Spinal cord (tissue), 10 donors: ENCODE measurements around the gene CHAF1A. TPM values are rescaled to one million over a fixed set of nuclear protein-coding genes. Genes with fewer than 3 reads are reported as not detected.

Experiments
- DNase-seq, 6 donors: peaks; one replicate each; pipeline versions ENCODE4 v3.0.0 to v3.0.0-alpha.2; 2013 to 2015; ENCODE audit warnings: low spot score in 6 of 6, low read depth in 4 of 6
- H3K27ac ChIP-seq: one replicate; pipeline ENCODE4 v1.5.1; 2013; ENCODE audit warnings: low read depth, low read length, control low read depth
- H3K27me3 ChIP-seq: one replicate; pipeline ENCODE4 v1.6.1; 2013; ENCODE audit warnings: low read length; ENCODE audit not compliant: control insufficient read depth, insufficient read depth
- H3K36me3 ChIP-seq: one replicate; pipeline ENCODE4 v1.6.1; 2013; ENCODE audit warnings: low read length; ENCODE audit not compliant: control insufficient read depth, insufficient read depth
- H3K4me1 ChIP-seq: one replicate; pipeline ENCODE4 v1.6.1; 2013; ENCODE audit warnings: low read length; ENCODE audit not compliant: control insufficient read depth, insufficient read depth
- H3K4me3 ChIP-seq: one replicate; pipeline ENCODE4 v1.5.1; 2013; ENCODE audit warnings: low read depth, low read length, control low read depth
- H3K9me3 ChIP-seq: one replicate; pipeline ENCODE4 v1.6.1; 2013; ENCODE audit warnings: low read length; ENCODE audit not compliant: control insufficient read depth, insufficient read depth
- WGBS: methylation state at CpG from one replicate; pipeline ENCODE4 v1.1.5; 2013; ENCODE audit warnings: missing lambda C conversion rate; ENCODE audit not compliant: insufficient coverage; 5-methylcytosine and 5-hydroxymethylcytosine counted together
- polyA plus RNA-seq, 2 donors: library from polyadenylated mRNA; unstranded; fragments of 120-200 nt; gene quantifications; one replicate each; pipeline ENCODE4 v1.2.1, GENCODE V29; 2013; ENCODE audit not compliant: insufficient read length in 2 of 2
- total RNA-seq, 2 donors: library from RNA; depleted of rRNA in 1 of 2; stranded (reverse); fragments of 120-200 nt in 1 of 2; fragments of >200 nt in 1 of 2; gene quantifications; one replicate each; pipeline versions ENCODE4 v1.2.3 to v1.2.4, GENCODE V29; 2013 to 2014
- donor health status: healthy.

Gene CHAF1A
- total and polyA plus RNA-seq, 4 donors, result 6.2 to 16.9 (median 11.7) TPM

DNA sequence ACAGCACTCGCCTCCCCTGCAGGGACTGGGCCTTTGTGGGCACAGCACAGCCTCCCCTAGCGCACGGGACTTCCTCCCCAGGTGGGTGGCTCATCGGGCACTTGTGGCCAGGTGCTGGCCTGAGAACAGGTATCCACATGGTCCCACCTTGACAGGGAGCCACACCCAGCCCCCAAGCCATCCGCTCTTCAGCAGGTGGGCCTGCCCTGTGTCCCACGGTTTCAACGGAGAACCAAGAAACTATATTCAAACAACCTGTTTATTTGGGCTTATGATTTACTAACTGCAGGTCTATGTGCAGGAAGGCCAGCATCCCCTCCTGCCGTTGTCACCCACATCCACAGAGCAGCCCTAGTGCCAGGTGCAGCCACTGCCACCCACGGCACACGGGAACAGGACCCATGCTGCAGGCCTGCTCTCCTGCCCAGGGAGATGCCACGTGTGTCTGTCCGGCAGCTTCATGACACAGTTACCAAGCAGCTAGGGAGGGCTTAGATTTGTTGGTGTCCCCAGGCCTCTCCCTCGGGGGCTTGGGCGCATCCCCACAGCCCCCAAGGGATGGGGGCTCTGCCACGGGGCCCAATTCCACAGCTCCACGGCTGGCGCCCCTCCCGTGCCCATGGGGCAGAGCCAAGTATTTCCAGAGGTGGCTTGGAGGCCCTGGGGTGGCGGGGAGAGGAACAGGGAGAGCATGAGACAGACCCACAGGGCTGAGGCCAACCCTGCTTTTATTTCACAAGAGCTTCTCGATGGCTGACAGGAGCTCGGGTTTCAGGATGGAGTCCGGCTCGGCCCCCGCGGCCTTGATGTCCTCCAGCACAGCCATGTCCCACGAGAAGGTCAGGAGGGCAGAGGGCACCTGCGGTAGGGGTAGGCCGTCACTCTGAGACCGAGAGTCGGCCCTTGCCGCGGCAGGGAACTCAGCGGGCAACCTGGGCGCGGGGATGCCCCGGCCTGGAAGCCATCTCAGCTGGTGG is 42.6 kb downstream of the CHAF1A start:
- DNase-seq, result no peak
- peaks cover 88% of the 10 kb centered on the region for H3K36me3 ChIP-seq

DNA sequence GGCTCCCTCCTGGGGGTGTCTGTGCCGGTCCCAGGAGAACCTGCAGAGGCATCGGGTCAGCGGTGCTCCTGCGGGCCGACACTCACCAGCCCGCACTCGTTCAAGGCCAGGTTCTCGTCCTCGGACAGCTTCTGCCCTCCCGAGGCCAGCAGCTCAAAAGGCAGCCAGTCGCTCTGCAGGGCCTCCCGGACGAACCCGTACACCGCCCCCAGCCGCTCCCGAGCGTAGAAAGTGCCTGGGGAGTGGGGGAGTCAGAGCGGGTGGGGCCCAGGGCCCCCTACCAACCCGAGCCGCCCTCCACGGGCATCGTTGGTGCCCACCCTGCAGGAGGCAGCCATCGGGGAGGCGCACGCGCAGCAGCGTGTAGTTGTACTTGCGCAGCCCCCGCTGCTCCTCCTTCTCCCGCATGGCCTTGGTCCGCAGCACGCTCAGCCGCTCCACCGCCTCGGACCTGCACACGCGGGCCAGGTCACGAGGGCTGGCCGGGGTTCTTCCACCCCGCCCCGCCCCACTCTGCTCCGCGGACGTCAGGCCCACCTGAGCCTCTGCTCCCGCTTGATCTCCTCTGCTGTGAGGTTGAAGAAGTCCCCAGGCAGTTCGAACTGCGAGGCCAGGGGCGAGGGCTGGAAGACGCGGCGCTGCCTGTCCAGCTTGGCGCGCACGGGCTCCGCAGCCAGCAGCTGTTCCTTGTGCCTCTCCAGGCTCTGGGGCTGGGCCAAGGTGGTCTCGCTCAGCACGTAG is 43.7 kb downstream of the CHAF1A start:
- H3K27ac ChIP-seq, result no peak overlapping the region
- 87% methylated on average over 53 of the region's 58 CpGs for WGBS
- no peak overlapping the region for H3K4me3 ChIP-seq
- no peaks in the 10 kb centered on the region for H3K27me3 ChIP-seq
- no peak for DNase-seq
- H3K9me3 ChIP-seq, result no peaks in the 10 kb centered on the region
- peaks cover 90% of the 10 kb centered on the region for H3K36me3 ChIP-seq
- peaks cover 21% of the 10 kb centered on the region for H3K4me1 ChIP-seq

More for the DNA sequence above, 42.6 kb downstream of the CHAF1A start:
- Histone ChIP-seq H3K27ac (no peak overlapping the region), H3K9me3 (no peaks in the 10 kb centered on the region), H3K27me3 (no peaks in the 10 kb centered on the region), H3K4me1 (peaks cover 21% of the 10 kb centered on the region), H3K4me3 (no peak overlapping the region)
- 86% methylated on average over 35 of the region's 36 CpGs for WGBS

DNA sequence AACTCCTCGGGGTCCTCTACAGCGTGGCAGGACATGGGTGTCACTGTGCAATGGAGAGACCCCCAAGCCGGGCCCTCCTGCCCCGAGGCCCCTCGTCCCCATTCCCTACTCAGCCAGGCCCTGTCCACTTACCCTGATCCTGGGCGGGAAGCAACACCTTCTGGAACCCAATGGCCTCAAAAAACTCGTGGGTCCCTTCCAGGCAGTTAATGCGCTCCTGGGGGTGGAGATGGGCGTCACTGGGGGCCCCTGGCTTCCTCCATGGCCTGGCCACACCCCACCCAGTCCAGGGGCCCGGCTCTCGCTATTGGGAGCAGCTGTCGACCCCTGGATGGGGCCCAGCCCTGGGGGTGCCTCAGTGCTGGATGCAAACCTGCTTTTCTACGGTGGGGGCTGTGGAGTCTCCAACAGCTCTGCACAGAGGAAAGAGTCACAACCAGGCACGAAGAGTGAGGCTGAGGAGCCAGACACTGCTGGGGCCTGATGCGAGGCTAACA is 44.3 kb downstream of the CHAF1A start:
- Histone ChIP-seq H3K36me3 (peaks cover 95% of the 10 kb centered on the region), H3K4me3 (no peak overlapping the region), H3K9me3 (no peaks in the 10 kb centered on the region), H3K27me3 (no peaks in the 10 kb centered on the region), H3K27ac (no peak overlapping the region), H3K4me1 (peaks cover 21% of the 10 kb centered on the region)
- DNase-seq, result no peak
- WGBS, result 86% methylated on average over 13 of the region's 15 CpGs

DNA sequence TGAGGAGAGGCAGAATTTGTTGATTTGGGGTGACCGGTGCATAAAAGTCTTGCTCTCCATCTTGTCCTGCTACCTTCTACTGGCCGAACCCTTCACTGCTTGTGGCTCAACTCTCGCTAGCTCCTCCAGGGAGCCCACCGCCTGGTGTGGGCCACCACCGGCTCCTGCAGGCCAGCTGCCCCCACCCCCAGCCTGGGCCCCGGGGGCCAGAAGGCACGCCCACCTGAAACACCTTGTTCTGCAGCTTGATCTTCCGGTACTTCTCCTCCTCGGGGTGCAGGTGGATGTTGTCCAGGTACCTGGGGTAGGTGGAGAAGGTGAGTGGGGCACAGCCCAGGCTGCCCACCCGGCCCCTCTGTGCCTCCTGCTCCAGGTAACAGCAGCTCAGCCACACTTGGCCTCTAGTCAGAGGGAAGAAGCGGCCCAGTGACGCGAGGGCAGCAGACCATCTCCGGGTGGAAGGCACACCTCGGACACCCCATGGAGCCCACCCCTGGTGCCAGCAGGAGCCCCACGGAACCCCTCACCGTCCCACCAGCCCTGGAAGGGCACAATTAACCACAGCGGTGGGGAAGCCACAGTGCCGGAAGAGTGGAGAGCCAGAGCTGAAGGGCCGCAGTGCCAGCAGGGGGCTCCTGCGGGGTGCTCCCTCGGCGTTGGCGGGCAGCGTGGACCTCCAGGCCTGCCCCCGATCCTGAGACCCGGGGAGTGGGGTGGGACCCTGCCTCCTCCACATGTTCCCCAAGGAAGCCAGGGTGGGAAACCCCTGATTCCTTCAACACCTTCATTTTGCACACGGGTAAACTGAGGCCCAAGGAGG is 45.1 kb downstream of the CHAF1A start:
- no peaks in the 10 kb centered on the region for H3K27me3 ChIP-seq
- H3K4me3 ChIP-seq, result no peak overlapping the region
- 93% methylated on average over 25 of the region's 28 CpGs for WGBS
- peaks cover 96% of the 10 kb centered on the region for H3K36me3 ChIP-seq
- H3K4me1 ChIP-seq, result peaks cover 18% of the 10 kb centered on the region
- DNase-seq, result no peak
- no peak overlapping the region for H3K27ac ChIP-seq
- H3K9me3 ChIP-seq, result no peaks in the 10 kb centered on the region

DNA sequence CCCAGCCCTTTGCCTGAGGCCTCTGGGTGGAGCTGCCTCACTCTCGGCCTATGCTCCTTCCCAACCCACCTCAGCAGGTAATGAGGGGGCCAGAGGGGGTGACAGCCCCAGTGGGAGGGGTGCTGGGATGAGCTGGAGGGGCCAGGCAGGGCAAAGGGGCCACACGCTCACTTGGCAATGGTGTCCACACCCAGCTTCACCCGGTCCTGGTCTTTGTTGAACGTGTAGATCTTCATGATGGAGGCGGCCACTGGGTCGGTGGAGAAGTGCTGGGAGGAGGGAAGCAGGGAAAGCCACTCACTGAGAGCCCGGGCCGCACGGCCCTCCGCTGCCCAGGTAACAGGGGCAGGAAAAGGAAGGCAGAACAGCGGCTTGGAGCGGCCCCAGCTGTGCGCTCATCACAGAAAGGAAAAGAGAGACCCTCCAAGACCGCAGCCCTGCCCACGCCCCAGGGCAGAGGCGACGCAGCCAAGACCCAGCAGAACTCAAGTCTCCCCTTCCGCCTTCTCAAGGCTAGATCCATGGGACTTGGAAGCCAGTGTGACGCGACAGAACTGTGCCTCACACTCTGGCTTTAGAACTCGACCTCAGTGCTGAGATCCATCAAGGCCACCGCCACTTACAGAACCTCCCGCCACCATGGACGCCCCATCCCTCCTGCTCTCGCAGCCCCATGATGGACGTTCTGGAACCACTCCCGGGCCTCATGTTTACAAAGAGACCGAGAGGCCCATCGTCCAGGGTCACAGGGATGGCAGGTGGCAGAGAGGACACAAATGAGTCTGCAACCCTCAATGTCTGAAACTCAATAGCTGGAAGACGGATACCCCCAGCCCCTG is 45.9 kb downstream of the CHAF1A start:
- Histone ChIP-seq H3K9me3 (no peaks in the 10 kb centered on the region), H3K36me3 (peaks cover 97% of the 10 kb centered on the region), H3K27ac (no peak overlapping the region), H3K4me3 (no peak overlapping the region), H3K4me1 (peaks cover 16% of the 10 kb centered on the region), H3K27me3 (no peaks in the 10 kb centered on the region)
- 87% methylated on average over 27 of the region's 30 CpGs for WGBS
- no peak for DNase-seq

DNA sequence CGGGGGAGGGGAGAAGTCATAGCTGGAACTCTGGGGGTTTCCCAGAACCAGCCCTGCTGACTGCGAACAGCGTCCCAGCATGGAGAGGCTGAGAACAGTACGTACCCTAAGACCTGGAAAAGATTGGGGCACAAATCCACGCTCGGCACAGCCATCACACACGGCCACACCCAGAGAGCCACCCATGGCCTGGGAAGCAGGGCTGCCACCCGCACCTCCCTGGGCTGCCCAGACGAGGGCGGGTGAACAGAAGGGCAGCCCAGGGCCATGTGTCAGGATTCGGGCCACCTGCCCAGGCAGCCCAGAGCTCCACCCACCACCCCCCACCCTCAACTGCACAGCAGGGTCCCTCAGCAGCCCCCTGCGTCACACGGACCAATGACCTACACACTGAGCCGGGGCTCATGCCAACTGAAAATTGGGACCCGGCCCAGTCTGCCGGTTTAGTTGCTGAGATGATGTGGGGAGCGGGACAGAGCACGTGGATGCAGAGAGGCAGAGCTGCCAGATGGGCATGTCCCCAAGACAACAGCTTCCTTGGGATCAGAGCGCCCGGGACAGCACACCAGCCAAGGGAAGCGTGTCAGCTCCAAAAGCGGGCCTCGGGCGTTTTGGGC is 46.7 kb downstream of the CHAF1A start:
- Histone ChIP-seq H3K9me3 (no peaks in the 10 kb centered on the region), H3K36me3 (peaks cover 97% of the 10 kb centered on the region), H3K4me3 (no peak overlapping the region), H3K27ac (no peak overlapping the region), H3K27me3 (no peaks in the 10 kb centered on the region), H3K4me1 (peaks cover 16% of the 10 kb centered on the region)
- peak in 3 of 6 donors; percentile 19 to 93 (median 74) for DNase-seq
- 62% methylated on average over 23 of the region's 24 CpGs for WGBS

DNA sequence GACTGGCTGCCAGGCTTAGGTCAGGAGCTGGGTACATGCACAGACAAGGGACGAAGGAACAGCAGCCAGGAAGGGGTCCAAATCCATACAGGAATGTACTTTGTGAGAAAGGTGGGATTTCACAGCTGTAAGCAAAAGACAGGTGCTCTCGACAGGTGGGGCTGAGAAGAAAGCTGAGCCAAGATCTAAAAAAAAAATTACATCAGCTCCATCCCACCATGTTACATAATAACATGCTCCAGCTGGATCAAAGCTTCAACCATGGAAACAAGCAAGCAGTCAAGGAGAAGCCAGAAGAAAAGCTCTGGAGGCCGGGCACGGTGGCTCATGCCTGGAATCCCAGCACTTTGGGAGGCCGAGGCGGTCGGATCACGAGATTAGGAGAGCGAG is 47.2 kb downstream of the CHAF1A start:
- peaks cover 16% of the 10 kb centered on the region for H3K4me1 ChIP-seq
- WGBS, result 87% methylated on average over 9 of the region's 9 CpGs
- DNase-seq, result no peak
- H3K27me3 ChIP-seq, result no peaks in the 10 kb centered on the region
- no peak overlapping the region for H3K4me3 ChIP-seq
- H3K9me3 ChIP-seq, result no peaks in the 10 kb centered on the region
- peaks cover 97% of the 10 kb centered on the region for H3K36me3 ChIP-seq
- H3K27ac ChIP-seq, result no peak overlapping the region

DNA sequence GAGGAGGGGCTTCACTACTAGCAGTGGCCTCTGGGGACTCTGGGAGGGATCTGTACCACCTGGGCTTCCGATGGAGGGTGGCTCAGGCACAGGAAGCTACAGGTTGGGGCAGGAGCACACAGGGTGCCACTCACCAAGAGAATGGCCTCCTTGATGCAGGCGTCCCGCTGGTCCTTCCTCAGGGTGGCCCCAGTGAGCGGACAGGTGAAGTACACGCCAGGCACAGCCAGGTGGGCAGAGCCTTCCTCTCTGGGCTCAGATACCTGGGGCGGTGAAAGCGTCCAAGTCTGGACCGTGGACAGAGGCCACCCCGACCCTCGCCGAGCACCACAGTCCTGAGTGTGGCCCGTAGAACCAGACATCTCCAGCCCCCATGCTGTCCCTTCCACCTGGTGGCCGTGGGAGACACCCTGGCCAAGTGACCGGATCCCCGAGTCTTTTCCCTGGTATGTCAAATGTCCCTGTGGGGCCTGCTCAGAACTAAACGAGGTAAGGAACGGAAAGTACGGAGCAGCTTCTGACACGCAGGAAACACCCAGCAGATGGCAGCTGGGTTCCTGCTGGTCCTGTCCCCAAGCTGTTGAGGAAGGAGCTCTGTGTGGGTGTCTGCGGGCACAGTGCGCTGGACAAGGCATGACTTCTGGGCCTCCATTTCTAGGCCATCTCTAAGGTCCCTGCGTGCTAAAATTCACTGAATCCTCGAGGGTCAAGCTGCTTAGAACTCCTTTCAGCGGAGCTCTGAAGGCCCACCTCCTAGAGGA is 50.0 kb downstream of the CHAF1A start:
- H3K9me3 ChIP-seq, result no peaks in the 10 kb centered on the region
- H3K4me1 ChIP-seq, result peaks cover 36% of the 10 kb centered on the region
- no peak for DNase-seq
- H3K27me3 ChIP-seq, result no peaks in the 10 kb centered on the region
- WGBS, result 88% methylated on average over 24 of the region's 24 CpGs
- H3K27ac ChIP-seq, result no peak overlapping the region
- no peak overlapping the region for H3K4me3 ChIP-seq
- peaks cover 76% of the 10 kb centered on the region for H3K36me3 ChIP-seq
